Nephron progenitor cell (in vitro differentiated cells): ENCODE measurements around the gene NUP85.
A peak's percentile ranks its signal among the peaks of the same experiment; 100 is the strongest.

Experiments used
- DNase-seq: peaks from one replicate; pipeline ENCODE4 v3.0.0; 2021
- H3K27ac Mint-ChIP-seq: 2 replicates; pipeline ENCODE4 v1.8.0; 2021; ENCODE audit warnings: mild to moderate bottlenecking, moderate library complexity, mixed read lengths
- H3K27me3 Mint-ChIP-seq: 2 replicates; pipeline ENCODE4 v1.8.0; 2021; ENCODE audit warnings: mild to moderate bottlenecking, low read depth, mixed read lengths; ENCODE audit not compliant: poor library complexity
- H3K36me3 Mint-ChIP-seq: 2 replicates; pipeline ENCODE4 v1.8.0; 2021; ENCODE audit warnings: low read depth, mixed read lengths
- H3K4me1 Mint-ChIP-seq: 2 replicates; pipeline ENCODE4 v1.8.0; 2021; ENCODE audit warnings: mixed read lengths
- H3K4me3 Mint-ChIP-seq: 2 replicates; pipeline ENCODE4 v1.8.0; 2021; ENCODE audit warnings: mild to moderate bottlenecking, moderate library complexity, mixed read lengths
- H3K9me3 Mint-ChIP-seq: 2 replicates; pipeline ENCODE4 v1.8.0; 2021; ENCODE audit warnings: mild to moderate bottlenecking, moderate library complexity, mixed read lengths
- TF ChIP-seq, protein P1 (sequence below): fragments of 200-600 bp; sonication (generic); IDR thresholded peaks from 2 replicates; pipeline ENCODE4 v1.5.0; 2021; ENCODE audit warnings: antibody characterized with exemption

Gene NUP85

GRCh38 chr17:75240394-75241142, 35.1 kb downstream of the NUP85 start:
- peak; percentile 57 for DNase-seq
- peaks cover 15% of the 10 kb centered on the region for H3K4me1 Mint-ChIP-seq
- peaks cover 35% of the 10 kb centered on the region for H3K36me3 Mint-ChIP-seq
- H3K9me3 Mint-ChIP-seq, result no peaks in the 10 kb centered on the region
- no peak overlapping the region for H3K4me3 Mint-ChIP-seq
- peaks cover 2% of the 10 kb centered on the region for H3K27me3 Mint-ChIP-seq
- H3K27ac Mint-ChIP-seq, result no peak overlapping the region
- TF ChIP-seq, protein P1, sequence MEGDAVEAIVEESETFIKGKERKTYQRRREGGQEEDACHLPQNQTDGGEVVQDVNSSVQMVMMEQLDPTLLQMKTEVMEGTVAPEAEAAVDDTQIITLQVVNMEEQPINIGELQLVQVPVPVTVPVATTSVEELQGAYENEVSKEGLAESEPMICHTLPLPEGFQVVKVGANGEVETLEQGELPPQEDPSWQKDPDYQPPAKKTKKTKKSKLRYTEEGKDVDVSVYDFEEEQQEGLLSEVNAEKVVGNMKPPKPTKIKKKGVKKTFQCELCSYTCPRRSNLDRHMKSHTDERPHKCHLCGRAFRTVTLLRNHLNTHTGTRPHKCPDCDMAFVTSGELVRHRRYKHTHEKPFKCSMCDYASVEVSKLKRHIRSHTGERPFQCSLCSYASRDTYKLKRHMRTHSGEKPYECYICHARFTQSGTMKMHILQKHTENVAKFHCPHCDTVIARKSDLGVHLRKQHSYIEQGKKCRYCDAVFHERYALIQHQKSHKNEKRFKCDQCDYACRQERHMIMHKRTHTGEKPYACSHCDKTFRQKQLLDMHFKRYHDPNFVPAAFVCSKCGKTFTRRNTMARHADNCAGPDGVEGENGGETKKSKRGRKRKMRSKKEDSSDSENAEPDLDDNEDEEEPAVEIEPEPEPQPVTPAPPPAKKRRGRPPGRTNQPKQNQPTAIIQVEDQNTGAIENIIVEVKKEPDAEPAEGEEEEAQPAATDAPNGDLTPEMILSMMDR, result peak; percentile 53

DNA sequence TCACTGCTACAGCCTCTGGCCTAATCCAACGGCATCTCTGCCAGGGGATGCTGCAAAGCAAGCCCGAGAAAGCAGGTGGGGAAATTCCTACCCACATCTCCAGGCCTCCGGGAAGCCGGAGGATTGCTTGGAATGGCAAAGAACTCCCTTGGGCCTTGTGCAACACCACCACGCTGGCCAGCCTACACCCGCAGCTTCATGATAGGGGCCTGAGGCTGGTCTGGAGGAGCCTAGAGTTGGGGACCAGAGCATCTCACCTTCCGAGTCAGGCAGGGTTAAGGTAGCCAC, 35.6 kb downstream of the NUP85 start:
- H3K27ac Mint-ChIP-seq, result no peak overlapping the region
- TF ChIP-seq, protein P1, result no peak
- H3K4me3 Mint-ChIP-seq, result no peak overlapping the region
- peaks cover 37% of the 10 kb centered on the region for H3K36me3 Mint-ChIP-seq
- peaks cover 2% of the 10 kb centered on the region for H3K27me3 Mint-ChIP-seq
- H3K4me1 Mint-ChIP-seq, result peaks cover 15% of the 10 kb centered on the region
- DNase-seq, result no peak
- no peaks in the 10 kb centered on the region for H3K9me3 Mint-ChIP-seq

DNA sequence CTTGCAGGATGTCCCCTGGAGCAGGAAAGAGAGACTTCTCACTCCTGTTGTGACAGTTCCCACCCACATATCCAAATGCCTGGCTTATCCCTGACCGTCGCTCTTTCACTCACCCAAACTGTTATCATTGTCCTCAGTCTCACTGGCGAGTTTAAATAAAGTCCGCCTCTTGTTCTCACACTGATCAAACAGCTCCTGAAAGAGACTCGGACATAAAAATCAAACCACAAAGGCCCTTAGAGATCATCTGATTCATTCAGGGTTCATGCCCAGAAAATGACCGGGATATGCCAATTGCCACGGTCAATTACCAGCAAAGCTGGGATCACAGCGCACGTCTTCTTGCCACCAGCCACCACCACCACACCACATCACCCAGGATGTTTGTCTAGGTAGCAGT, 36.0 kb downstream of the NUP85 start:
- H3K9me3 Mint-ChIP-seq, result no peaks in the 10 kb centered on the region
- peak overlapping the region; percentile 79 for H3K27ac Mint-ChIP-seq
- no peak overlapping the region for H3K4me3 Mint-ChIP-seq
- H3K36me3 Mint-ChIP-seq, result peaks cover 37% of the 10 kb centered on the region
- TF ChIP-seq, protein P1, result no peak
- DNase-seq, result no peak
- H3K27me3 Mint-ChIP-seq, result peaks cover 2% of the 10 kb centered on the region
- peaks cover 15% of the 10 kb centered on the region for H3K4me1 Mint-ChIP-seq

GRCh38 chr17:75241996-75242460, 36.5 kb downstream of the NUP85 start:
- DNase-seq, result no peak
- H3K27me3 Mint-ChIP-seq, result peaks cover 2% of the 10 kb centered on the region
- H3K4me3 Mint-ChIP-seq, result no peak overlapping the region
- H3K4me1 Mint-ChIP-seq, result peaks cover 15% of the 10 kb centered on the region
- TF ChIP-seq, protein P1, result no peak
- H3K36me3 Mint-ChIP-seq, result peaks cover 40% of the 10 kb centered on the region
- no peak overlapping the region for H3K27ac Mint-ChIP-seq
- no peaks in the 10 kb centered on the region for H3K9me3 Mint-ChIP-seq

- H3K27me3 Mint-ChIP-seq, result peaks cover 2% of the 10 kb centered on the region
- no peak for DNase-seq
- no peaks in the 10 kb centered on the region for H3K9me3 Mint-ChIP-seq
- no peak overlapping the region for H3K4me3 Mint-ChIP-seq
- H3K27ac Mint-ChIP-seq, result peak overlapping the region; percentile 24
- peaks cover 35% of the 10 kb centered on the region for H3K36me3 Mint-ChIP-seq
- H3K4me1 Mint-ChIP-seq, result peaks cover 15% of the 10 kb centered on the region
- TF ChIP-seq, protein P1, result no peak
Measured at GRCh38 chr17:75242461-75243042, 37.1 kb downstream of the NUP85 start.
